HG03521 (cell line): Measurements from ENCODE around the gene SACS.

ENCODE experiments used
- ATAC-seq: cut with Tn5 transposase; IDR thresholded peaks from one replicate; pipeline ENCODE4 v1.9.1; 2021; ENCODE audit warnings: mild to moderate bottlenecking, moderate library complexity; ENCODE audit not compliant: unreplicated experiment

The SACS gene

GRCh38 chr13:23372264-23372906 lies 61.1 kb downstream of the SACS start:
- ATAC-seq: no peak

- no peak for ATAC-seq
Measured at GRCh38 chr13:23367907-23368306, 65.6 kb downstream of the SACS start.

- no peak for ATAC-seq
Measured at GRCh38 chr13:23365652-23366051, 67.8 kb downstream of the SACS start.

DNA sequence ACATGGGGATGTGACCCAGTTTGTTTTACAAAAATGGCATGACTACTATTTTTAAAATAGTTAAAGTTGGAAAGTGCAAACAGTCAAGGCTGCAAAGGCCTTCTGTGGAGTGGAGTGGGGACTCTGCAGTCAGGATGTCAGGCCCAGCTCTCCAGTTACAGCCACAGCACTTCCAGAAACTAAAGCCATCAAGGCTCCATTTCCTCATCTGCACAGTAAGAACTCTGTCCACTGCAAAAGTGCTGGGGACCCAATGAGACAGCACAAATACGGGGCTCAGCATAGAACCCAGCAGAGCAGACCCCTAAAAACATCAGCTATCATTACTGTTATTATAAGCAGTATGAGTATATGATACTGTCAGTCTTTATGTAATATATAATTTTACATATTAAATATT lies 73.6 kb downstream of the SACS start:
- ATAC-seq: no peak

DNA sequence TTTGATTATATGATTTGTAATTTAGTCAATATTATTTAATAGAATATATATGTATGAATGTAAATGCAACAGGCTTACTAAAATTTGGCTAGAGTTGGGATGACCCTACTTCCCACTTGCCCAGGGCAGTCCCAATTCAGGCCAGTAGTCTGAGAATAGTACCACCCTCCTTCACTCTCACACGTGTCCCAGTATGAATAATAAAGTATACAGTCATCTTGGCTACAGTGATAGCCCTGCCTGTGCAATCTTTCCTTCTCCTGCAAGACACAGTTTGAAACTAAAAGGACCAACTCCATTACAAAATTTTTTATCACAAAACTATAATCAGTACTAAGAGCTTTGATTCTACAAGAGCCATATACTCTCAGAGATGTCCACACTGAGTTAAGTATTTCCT lies 76.2 kb downstream of the SACS start:
- ATAC-seq: no peak

DNA sequence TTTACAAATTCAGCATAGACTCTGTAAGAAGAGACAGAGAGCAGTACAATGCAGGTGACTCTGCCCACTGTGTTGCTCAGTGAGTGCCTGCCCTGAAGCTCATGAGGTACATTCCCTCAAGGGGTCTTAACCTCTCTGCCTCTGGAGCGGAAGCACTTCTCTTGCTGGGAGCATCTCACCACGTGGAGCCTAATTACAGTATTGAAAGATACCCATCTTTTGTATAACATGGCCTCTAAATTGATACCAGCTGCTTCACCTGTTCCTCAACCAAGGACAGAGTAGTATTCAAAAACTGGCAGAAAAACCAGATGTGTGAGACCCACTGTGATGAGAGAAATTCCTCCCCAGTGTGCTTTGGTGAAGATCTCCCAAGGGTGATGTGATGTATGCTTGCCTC lies 77.1 kb downstream of the SACS start:
- no peak for ATAC-seq

DNA sequence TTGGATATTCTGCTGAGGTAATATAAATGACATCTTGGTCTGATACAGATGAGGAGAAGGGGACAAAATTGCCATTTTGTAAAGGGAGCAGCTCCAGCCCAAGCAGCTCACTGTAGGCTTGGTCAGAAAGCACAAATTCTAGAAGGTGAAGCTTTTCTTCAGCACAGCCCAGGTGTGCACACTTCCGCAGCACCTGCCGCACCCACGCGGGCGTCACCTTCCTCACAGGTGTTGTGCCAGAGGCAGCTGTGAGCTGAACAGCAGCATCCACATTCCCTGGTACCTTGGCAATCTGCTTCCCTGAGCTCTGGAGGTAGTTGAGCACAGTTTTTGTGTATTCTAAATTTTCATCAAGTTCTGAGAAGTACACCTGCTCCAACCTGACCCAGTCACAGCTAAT lies 79.0 kb downstream of the SACS start:
- ATAC-seq: no peak

DNA sequence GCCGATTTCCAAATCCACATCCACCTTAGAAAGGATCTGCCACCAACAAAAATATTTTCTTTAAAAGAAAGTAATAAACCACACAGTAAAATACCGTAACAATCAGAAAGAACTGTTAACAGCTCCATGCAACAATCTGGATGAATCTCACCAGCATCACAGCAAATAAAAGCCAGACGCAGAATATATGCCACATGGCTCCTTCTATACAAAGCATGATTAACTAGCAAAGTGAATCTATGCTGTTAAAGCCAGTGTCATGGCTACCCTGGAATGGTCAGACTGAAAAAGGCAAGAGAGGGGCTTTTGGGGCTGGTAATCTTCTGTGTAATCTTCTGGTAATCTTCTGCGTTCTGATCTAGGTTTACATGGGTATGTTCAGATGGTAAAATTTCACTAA lies 81.3 kb downstream of the SACS start:
- no peak for ATAC-seq

DNA sequence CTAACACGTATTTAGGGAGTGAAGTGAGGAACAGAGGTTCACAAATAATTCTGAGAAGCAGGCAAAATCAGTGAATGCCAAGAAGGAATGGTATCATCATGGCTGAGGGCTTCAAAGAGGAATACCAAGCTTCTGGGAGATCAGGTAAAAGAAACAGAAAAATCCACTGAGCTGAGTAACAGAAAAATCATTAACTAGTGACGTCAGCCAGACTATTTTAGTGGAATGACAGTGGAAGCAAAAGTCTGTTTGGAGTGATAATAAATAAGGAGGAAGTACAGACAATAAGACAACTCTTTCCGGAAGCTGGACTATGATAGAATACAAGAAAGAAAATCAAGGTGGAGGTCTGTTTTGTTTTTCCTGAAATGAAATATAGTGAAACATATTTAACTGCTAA lies 83.5 kb downstream of the SACS start:
- no peak for ATAC-seq

GRCh38 chr13:23349161-23349897 lies 84.2 kb downstream of the SACS start:
- ATAC-seq: no peak

DNA sequence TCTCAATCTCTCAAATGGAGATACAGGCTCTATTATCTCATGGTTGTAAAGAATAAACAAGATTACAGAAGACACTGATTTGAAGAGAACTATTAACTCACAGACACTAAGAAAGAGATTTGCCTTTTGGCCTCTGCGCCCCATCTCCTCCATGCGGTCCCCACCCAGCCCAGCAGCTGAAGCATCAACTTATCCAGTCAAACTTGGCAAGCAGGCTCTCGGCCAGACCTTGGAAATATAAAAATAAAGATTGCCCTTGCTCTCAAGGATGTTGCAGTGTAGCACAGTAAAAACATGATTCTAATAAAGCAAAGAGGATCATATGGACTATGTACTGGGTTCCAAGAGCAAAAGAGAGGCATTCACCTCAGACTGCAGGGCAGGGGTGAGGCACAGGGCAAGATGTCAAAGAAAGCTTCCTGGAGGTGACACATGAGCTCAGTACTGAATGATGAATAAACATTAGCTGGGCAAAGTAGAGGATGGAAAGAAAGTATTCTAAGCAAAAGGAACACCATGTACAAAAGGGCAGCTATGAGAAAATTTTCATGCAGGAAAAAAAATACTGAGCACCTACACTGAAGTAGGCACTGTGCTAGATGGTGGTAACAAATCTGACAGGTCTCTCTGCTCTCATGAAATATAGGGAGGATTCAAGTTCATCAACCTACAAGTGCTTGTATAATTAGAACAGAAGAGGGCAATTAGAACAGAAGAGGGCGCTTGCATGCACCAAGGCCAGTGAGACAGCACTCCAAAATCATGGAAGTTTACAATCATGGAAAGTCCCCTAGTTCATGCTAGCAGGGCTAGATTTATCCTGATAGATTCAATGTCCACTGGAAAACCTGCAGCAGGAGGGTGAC lies 85.0 kb downstream of the SACS start:
- no peak for ATAC-seq

GRCh38 chr13:23347601-23348000 lies 85.9 kb downstream of the SACS start:
- ATAC-seq: no peak

DNA sequence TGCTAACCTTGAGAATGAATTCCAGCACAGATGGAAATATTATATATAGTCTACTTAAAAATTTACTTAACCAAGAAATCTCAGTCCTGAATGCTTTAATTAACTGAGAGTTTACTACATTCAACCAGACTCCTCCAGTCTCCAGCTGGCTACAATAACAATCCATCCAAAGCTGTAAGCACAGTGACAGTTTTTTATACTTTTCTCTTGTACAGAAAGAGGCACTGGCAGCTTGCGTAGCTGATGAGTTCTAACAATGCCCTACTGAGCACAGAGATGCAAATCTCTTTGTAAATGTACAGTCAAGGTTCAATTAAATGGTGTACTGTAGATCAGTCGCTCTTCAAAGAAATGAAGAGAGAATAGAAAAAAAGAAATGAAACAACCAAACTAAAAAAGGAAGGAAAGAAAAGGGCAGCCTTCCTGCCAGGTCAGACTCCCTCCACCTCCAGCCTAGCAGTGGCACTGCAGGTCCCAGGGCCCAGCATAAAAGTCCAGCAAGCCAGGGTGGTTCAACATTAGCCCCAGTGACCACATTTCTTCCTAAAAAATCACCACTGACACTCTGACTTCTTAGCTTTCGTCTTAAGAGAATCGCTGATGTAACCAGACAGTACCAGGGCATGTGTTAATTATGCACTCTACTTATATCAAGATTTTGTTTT lies 88.4 kb downstream of the SACS start:
- no peak for ATAC-seq

- no peak for ATAC-seq
Measured at GRCh38 chr13:23339225-23339624, 94.3 kb downstream of the SACS start.

- ATAC-seq: no peak
Measured at GRCh38 chr13:23330356-23330755, 103.1 kb downstream of the SACS start.

DNA sequence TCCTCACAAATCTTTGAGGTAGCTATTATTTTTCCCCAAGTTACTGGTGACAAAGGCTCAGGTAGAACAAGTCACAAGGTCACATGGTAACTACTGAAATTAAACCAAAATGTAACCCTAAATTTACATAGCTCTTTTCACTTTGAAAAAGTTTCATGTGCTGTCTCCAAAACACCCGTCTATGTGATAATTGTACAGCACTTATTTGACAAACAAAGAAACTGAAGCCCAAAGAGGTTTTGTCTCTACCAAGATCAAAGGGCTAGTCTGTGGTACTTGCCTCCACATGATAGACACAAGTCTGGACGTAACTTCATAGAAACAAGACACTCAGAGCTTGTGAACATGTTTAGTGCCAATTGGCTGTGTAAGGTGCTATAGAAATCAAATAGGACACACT lies 108.3 kb downstream of the SACS start:
- no peak for ATAC-seq

- ATAC-seq: no peak
Measured at GRCh38 chr13:23323946-23324709, 109.4 kb downstream of the SACS start.

DNA sequence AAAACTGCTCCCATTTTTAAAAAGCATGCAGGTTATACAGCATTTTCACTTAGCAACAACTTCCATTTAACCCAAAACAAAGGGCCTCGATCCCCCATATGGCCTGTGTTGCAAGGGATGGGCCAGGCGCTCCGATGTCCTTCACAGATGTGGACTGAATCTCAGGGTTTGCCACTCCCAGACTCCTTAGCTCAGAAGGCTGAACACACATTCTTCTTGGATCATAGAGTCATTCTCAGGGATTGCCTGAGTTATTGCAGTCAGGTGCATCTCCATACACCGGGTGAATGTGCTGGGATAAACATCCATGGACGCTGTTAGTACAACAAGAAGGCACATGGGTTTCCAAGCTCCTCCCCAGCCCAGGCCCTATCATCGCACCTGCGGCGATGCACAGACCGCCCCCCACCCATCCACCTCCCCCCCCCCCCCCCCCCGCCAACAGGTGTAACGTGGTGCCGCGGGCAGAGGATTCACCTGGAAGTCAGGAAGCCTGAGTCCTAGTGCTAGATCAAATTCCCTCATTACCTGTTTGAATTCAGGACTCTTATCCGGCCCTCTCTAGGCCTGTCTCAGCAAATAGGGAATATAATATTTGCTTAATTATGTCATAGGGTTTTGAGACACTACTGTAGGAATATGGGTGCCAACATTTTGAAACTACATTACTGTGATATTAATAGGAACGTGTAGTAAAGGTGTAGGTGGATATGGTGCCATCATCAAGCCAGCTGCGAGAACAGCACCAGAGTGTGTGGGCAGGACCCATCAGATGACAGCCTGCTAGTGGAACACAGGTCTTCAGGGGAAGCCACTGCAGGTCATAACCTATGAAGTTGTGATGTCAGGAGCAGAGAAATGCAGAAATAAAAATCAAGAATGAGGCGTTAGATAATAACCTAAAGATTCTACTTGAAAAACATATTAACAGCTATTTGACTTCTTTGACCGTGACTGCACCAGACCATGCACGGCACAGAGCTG lies 110.9 kb downstream of the SACS start:
- ATAC-seq: no peak

- ATAC-seq: peak; percentile 79
Measured at GRCh38 chr13:23321535-23322241, 111.8 kb downstream of the SACS start.
